ENCODE measurements around the gene DMGDH.

DNA sequence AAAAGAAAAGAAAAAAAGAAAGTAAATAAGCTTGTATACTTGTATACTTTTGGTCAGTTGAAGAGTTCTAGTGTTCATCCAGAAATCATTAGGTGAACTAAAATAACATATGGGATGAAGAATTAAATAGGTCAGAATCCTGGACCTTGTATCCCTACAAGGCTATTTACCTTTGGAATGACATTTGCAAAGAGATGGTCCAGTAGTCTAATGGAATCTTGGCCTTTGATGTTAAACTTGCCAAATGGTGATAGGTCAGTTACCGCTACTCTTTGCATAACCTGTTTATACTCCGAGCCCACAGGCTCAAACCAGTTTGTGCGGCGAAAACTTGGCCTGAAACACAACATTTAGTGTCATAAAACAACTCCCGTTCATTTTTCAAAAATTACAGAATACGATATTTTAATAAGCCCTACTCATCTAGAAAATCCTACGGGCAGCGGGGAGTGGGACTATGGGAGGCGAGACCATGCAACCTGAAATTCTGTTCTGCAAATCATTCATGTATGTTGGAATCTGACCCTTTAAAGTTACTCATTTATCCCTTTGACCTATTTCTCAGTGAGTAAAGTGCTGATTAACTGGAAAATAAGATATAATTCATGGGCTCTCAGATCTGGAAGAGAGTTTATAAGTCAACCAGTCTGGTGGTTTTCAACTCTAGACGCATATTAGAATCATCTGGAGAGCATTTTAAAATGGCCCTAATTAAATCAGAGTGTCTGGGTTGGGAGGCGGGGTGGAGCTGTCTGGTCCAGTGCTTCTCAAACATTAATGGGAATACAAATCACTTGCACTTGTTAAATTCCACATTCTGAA lies 38.6 kb downstream of the DMGDH start:
- TF ChIP-seq, protein P1, sequence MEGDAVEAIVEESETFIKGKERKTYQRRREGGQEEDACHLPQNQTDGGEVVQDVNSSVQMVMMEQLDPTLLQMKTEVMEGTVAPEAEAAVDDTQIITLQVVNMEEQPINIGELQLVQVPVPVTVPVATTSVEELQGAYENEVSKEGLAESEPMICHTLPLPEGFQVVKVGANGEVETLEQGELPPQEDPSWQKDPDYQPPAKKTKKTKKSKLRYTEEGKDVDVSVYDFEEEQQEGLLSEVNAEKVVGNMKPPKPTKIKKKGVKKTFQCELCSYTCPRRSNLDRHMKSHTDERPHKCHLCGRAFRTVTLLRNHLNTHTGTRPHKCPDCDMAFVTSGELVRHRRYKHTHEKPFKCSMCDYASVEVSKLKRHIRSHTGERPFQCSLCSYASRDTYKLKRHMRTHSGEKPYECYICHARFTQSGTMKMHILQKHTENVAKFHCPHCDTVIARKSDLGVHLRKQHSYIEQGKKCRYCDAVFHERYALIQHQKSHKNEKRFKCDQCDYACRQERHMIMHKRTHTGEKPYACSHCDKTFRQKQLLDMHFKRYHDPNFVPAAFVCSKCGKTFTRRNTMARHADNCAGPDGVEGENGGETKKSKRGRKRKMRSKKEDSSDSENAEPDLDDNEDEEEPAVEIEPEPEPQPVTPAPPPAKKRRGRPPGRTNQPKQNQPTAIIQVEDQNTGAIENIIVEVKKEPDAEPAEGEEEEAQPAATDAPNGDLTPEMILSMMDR (conservative IDR thresholded peaks at IDR 0.05): no peak
- no peak for TF ChIP-seq ZFX (IDR thresholded peaks at IDR 0.05)

All from C4-2B (cell line).